GM19043 (cell line): ENCODE results near the gene LIN28A.

ENCODE experiments used
- ATAC-seq: cut with Tn5 transposase; IDR thresholded peaks from one replicate; pipeline ENCODE4 v1.9.1; 2021; ENCODE audit warnings: low read depth; ENCODE audit not compliant: unreplicated experiment

The LIN28A gene

DNA sequence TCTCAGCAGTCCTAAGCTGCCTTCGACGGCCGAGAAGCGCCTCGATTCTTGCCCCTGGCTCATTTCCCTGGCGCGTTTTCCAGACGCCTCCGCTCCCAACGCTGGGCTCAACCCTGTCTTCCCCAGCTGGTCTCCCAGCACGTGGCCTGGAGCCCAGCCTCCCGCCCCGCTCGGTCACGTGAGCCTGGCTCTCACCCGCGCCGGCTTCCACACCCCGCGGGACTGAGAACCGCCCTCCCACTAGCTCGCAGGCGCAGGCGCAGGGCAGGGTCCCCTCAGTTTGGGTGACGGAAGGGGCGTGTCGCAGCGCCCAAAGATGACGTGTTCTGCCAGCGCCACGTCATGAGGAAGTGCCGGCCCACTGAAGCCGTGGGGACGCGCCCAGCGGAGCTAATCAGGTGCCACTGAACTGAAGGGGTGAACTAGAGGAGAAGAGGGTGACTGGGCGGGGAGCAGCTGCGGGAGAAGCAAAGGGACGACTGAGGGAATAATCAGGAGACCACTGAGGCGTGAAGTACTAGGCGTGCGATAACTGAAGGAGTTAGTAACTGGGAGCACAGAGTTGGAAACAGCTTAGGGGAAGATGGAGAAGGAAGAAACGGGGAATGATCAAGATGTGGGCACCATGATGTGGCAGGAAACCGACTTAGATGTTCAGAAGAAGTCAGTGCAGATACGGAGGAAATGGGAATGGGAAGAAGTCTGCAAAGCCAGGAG is 21.5 kb downstream of the LIN28A start, which contains the start of gene DHDDS:
DHDDS (plus strand) TSS at position 343 of the 717 bp plus-strand sequence. CDS start 625 bp downstream, outside the sequence.
- ATAC-seq: peak; percentile 94

DNA sequence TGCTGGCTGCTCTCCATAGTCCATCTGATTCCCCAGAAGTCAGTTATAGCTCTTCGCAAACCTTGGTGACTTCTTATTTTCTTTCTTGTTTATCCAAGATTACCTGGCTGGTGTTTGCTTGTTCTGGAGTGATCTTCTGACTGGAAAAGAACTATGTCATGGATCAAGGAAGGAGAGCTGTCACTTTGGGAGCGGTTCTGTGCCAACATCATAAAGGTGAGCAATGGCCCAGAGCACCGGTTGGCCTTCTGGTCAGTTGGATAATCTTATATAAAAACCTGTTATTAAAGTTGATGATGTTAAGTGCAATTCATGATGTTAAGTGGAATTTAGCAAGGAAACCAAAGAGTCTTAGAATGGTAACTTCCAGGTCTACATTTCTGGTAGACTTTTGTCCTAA is 22.2 kb downstream of the LIN28A start:
- no peak for ATAC-seq

DNA sequence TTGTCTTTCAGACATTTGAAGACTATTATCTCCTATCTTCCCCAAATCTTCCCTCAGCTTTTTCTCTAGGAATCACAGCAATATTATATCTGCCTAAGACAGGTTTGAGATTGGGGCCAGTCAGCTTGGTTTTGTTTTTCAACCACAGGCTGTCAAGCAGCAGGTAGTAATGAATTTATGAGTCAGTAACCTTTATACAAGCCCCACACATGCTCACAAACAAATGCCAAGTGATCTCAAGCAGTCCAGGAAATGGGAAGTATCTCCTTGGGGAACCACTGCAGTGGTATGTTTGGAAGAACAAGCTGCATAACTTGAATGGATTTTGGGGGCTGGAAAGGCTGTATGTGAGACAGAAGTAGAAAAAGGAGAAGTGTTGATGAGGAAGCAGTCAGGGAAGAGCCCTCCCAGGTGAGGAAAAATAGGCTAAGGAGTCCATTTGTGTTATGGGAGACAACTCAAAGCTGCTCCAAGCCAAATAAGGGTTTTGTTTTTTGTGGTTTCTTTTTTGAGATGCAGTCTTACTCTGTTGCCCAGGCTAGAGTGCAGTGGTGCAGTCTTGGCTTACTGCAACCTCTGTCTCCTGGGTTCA is 23.6 kb downstream of the LIN28A start:
- ATAC-seq: no peak

DNA sequence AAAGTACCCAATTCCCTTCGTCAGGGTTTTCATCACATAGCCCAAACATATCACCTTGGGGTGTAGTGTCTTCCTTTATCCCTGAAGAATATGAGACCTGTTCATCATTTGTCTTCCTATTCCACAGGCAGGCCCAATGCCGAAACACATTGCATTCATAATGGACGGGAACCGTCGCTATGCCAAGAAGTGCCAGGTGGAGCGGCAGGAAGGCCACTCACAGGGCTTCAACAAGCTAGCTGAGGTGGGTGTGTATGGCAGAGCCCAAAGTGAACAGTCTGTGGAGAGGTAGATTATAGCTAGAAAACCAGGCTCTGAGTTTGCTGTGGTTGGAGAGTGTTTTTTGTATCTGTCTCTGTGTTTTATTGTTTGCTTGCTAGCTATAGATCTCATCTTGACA is 27.4 kb downstream of the LIN28A start:
- ATAC-seq: no peak

DNA sequence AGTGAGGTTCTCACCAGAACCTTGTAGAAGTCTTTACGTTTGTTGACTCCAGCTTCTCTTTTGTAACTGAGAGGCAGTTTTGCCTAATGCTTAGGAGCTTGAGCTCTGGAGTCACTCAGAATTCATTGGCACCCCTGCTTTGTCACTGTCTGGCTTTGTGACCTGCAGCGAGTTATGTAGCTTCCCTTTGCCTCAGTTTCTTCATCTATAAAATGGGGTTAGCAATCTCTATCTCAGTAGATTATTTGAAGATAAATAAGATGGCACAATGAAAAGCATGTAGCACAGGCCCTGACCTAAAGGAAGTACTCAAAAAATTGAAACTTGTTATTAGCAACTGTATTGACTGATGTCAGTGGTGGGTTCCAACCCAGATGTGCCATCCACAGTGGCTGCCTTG is 29.6 kb downstream of the LIN28A start:
- no peak for ATAC-seq

DNA sequence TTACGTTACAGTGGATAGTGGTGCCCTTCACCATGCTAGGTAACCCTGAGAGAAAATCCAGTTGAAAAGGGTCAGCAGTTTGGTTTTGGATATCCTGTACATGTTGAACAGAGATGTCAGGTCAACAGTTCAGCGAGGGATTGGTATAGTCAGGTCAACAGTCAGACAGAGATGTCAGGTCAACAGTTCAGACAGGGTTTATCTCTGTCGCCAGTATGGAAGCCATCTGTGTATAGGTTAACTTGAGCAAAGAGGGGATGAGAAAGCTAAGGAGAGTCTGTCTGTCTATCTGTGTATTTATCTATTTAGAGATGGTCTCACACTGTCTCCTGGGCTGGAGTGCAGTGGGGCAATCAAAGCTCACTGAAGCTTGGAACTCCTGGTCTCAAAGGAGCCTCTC is 39.3 kb downstream of the LIN28A start:
- no peak for ATAC-seq

DNA sequence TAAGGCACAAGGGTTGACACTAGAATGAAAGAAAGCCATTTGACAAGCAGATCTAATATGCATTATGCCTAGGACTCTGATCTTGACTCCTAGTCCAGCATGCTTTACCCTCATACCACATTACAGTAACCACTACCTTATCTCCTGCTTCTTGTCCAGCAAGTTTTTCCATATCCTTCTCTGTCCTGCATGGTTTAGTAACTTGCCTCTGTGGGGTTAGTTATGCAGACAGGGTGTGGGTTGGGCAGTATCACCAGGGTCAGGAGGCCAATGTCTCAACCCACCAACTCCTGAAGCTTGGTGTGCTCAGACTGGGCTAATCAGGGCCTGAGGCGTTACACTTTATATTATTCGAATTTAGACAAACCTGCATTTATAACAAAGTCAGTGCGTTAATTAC is 40.3 kb downstream of the LIN28A start:
- ATAC-seq: no peak

DNA sequence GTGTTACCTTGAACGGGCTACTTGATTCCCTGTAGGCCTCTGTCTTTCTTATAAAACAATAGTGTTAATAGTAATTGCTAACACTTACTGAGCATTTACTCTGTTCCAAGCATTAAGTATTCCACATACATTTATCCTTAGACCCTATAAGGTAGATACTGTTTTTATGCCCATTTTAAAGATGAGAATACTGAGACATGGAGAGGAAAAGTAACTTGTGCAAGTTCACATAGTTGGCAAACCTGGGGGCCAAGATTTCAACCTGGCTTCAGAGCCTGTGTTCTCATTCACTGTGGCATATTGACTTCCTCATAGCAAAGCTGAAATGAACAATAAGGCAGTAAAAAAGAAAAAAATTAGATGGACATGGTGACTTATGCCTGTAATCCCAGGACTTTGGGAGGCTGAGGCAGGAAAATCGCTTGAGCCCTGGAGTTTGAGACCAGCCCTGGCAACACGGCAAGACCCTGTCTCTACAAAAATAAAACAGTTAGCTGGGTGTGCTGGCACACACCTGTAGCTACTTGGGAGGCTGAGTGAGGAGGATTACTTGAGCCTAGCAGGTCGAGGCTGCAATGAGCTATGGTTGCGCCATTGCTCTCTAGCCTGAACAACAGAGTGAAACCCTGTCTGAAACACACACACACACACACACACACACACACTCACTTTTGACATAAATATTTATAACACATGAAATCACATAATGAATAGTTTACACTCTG is 42.0 kb downstream of the LIN28A start:
- ATAC-seq: no peak

DNA sequence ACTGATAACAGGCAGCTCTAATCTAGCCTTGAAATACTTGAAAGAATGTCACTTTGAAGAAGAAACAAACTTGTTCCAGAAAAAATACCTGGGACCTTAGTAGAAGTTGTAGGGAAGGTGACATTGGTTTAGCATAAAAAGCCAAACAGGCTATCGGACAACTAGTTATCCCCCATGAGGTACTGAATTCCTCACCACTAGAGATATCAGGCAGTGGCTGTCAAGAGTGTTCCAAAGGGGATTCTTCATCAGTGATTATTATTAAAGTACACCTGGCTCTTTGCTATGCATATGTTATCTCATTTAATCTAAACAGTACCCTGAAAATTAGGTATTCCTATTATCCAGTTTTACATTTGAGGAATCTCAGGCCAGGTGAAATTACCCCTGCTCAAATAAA is 48.5 kb downstream of the LIN28A start:
- no peak for ATAC-seq

DNA sequence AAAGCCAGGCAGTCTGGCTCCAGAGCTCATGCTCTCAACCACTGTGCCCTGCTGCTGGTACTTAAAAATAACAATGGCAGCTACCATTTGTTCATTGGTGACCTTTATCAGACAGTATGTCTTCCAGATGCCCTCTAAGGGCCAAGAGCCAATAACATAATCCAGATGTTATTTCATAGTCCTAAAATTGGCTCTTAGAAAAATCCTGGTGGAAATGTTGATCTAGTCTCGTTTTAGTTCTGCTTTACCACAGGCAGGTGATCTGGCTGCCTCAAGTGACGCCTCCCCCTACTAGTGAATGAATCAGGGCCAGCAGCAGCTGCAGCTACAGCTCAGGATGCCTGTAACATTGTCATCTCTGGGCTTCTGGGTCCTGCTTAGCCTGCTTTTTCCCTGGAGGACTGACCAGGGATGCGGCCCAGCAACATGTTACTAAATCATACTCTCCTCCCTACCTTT is 49.0 kb downstream of the LIN28A start:
- ATAC-seq: no peak

DNA sequence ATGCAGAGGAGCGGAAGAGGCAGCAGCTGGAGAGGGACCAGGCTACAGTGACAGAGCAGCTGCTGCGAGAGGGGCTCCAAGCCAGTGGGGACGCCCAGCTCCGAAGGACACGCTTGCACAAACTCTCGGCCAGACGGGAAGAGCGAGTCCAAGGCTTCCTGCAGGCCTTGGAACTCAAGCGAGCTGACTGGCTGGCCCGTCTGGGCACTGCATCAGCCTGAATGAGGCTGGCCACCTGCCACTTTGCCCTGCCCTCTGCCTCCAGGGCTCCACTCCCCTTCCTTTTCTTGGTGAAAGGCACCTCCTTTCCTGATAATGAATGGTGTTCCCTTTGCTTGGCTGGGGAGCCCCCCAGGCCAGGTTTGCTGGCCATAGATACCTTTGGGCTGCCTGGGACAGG is 58.3 kb downstream of the LIN28A start:
- ATAC-seq: no peak

DNA sequence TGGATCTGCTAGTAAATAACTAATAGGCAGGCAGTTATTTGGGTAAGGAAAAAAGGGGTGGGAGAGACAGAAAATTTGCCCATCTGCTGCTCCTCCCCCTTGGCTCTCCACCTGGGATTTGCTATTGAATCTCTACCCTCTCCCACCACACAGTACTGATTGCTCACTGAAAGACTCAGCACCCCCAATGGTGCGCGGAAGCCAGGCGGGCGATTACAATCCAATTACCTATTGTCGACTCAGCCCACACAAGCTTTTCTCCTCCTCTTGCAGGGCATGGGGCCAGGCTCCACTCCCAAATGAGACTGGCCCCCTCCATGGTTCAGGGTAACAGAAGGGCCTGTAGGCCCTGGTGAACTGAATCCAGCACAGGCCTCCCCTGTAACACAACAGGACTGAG is 58.9 kb downstream of the LIN28A start:
- ATAC-seq: no peak

DNA sequence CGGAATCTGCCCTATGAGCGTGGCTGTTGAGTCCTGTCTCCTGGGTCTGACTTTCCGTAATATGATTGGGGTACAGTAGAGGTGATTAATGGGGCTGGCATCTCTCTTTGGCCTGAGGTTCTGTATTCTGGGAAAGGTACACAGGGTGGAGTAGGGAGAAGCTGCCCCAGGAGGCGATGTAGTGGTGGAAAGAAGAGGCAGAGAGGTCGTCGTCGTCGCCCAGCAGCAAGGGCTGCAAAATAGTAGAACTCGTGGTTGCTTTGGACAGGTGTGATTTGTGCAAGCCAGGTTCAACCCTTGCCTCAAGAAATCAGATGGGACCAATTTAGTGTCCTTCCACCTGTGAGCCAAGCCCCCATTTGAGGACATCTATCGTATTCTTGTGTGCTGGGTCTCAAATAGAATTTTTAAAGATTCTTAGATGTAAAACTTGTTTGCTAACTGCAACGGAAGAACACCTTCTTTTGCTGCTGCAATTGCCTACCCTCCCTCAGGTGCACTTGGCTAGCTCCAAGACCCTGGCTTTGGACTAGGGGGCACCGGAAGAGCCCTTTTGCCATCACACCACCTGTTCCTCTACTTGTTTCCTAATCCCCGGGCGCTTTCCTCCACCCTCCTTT is 60.4 kb downstream of the LIN28A start:
- no peak for ATAC-seq

DNA sequence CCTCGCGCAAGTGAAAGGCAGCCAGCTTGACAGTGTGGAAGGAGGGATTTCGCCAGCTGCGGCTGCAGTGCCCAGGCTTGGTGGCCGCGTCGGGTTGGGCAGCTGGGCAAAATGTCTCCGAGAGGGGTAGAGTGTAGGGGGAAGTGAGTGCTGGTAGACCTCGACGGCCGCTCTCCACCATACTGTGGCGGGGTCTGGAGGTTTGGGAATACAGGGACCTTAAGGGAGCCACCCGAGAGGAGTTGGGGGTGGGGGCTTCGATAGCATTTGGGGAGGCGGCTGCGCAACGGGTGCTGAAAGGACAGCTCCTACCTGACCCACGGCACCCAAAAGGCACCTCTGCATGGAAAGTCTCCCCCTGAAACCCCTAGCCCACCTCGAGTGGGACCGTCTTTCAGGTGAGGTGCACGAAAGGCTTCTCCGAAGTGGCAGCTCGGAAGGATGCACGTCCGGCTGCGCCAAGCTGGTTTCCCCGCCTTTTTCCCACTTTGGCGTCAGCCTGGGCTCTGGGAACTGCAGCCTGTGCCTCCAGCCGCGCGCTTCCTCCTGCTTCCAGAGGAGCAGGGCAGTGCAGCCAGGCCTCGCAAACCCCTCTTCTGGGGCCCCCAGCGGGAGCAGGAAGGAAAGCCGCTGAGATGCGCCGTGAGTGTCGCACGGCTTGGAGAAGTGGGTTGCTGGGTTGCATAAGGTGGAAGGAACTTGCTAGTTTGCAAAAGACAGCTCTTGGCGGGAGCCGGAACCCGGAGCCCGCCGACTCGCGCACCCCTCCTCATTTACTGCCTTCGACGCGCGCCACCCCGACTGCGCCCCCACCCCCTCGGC is 61.1 kb downstream of the LIN28A start:
- ATAC-seq: peak; percentile 8

DNA sequence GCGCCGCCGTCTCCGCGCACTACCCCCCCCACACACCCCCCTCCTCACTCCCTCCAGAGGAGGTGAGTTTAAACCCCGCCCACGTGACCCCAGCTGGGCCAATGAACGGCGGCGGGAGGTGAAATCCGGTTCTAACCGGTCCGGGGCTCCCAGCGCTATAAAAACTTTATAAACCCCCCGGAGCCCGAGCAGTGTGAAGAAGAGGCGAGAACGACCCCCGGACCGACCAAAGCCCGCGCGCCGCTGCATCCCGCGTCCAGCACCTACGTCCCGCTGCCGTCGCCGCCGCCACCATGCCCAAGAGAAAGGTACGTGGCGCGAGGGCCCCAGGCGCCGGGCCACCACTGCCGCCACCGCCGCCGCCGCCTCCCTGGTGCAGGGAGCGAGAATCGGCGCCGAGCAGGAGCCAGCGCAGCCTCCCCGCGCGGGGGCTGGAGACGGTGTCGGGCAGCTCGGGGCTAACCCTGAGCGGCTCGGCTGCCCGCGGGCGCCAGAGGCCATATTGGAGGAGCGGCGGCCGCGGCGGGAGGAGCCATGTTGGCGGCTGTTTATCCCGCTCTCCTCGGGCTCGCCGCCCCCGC is 61.8 kb downstream of the LIN28A start, which contains the start of gene HMGN2:
HMGN2 (plus strand) TSS at position 121 of the 581 bp plus-strand sequence; CDS start at position 294, 173 bp downstream.
- ATAC-seq: peak; percentile 48

DNA sequence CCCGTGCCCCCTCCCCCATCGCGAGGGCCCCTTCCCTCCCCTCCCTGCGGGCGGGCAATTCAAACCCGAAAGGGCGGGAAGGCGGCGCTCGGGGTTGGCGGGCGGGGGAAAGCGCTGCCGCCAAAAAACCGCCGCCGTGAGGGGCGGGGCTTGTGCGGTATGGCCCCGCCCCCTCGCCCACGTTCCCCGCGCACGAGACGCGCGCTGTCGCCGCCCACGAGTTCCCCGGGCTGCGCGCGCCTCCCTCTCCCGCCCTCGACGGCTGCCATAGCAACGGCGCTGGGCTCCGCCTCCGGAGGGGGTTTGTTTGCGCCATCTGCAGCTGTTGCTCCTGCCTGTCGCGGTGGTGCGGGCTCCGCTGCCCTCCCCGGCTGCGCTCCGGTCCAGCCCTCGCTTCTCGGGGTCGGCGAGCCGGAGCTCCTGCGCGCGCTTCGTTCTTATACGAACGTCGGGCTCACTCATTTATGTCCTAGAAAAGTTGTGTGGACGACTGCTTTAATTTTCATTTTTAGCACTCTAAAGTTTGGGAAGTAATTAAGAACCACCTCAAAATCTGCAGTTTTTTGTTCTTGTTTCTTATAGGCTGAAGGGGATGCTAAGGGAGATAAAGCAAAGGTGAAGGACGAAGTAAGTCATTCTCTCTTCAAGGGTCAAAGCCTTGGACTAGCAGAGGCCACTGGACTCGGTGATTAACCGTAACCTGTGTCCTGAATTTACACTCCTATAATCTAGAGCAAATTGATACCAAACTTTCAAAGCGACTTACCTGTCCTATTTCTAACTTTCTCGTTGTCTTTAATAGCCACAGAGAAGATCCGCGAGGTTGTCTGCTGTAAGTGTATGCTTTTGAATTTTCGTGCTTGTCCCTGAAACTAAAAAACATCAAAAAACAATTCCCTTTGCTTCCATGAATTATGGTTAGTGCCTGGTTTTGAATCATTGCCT is 62.6 kb downstream of the LIN28A start:
- peak; percentile 62 for ATAC-seq

DNA sequence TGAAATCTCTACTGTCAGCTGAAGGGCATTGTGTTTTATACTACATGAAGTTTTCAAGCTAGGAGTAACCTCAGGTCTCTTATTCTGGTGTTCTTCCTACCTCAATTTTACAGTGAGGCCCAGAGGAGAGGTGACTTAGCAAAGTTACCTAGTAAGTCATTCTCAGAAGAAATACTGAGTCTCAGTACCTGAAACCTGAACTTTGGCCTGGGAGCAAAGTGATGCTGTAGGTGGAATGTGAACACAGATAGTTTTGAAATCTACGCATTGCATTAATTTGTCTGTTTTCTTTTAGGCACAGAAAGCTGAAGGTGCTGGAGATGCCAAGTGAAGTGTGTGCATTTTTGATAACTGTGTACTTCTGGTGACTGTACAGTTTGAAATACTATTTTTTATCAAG is 64.2 kb downstream of the LIN28A start:
- ATAC-seq: no peak

DNA sequence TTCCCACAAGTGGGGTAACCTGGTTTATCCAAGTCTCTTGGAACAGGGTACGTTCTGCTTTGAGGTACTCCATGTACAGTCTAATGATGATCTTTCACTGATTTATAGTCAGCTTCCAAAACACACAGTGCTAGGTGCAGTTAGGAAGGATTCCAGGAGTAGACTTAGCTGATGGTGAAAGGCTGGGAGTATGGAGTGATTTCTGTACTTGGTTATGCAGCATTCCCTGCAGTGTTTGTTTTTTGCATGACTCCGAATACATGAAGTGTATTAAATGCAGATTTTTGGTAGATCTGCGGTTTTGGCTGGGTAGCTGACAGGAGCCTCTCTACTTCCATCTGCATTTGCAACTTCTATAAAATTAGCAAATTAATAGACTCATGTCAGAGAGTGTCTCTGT is 65.4 kb downstream of the LIN28A start:
- ATAC-seq: no peak

DNA sequence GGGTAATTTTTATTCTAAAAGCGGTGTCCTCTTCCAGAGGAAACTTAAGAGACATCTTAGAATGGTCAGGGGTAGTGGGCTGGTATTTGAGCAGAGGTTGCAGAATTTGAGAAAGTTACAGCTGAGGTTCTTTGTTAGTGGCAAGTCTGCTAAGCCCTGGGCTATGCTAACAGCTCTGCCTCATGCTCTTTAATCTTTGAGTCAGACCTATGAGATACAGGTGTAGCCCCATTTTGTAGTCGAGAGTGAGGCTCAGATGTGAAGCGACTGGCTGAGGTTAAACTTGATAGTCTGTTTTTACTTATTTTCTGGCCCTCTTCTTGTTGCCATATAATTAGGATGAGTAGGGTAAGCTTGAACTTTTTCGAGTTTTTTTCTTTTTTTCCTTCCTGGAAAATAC is 66.3 kb downstream of the LIN28A start:
- ATAC-seq: no peak
